Right cardiac atrium (tissue), 5 donors: ENCODE results near the gene SLC25A13. TPM values are rescaled to one million over a fixed set of nuclear protein-coding genes. Genes with fewer than 3 reads are reported as not detected.

Experiments
- ATAC-seq, 2 donors: fragments of 200-7000 bp; cut with Tn5 transposase; one replicate each; pipeline versions ENCODE4 v1.8.0 to v1.9.1; 2020; ENCODE audit warnings: moderate library complexity in 2 of 2, mild to moderate bottlenecking in 1 of 2
- DNase-seq, 3 donors: peaks; one replicate each; pipeline ENCODE4 v3.0.0-alpha.2; 2020
- H3K27ac ChIP-seq: one replicate; pipeline ENCODE4 v1.5.1; 2013; ENCODE audit warnings: mild to moderate bottlenecking, low read length, control low read depth, moderate library complexity
- H3K27me3 ChIP-seq: one replicate; pipeline ENCODE4 v1.6.1; 2013; ENCODE audit not compliant: control insufficient read depth, insufficient read depth
- H3K4me1 ChIP-seq: one replicate; pipeline ENCODE4 v1.6.1; 2013; ENCODE audit warnings: low read length; ENCODE audit not compliant: control insufficient read depth, insufficient read depth
- H3K4me3 ChIP-seq: one replicate; pipeline ENCODE4 v1.5.1; 2013; ENCODE audit warnings: low read length, control low read depth
- H3K9me3 ChIP-seq: one replicate; pipeline ENCODE4 v1.6.1; 2013; ENCODE audit warnings: low read length; ENCODE audit not compliant: control insufficient read depth
- WGBS: extraction: QIAGEN DNeasy Blood & Tissue Kit; methylation state at CpG from one replicate; pipeline ENCODE4 v1.1.7; 2013; 5-methylcytosine and 5-hydroxymethylcytosine counted together
- intact Hi-C, 4 donors: fragments of 100-400 bp; cut with DNase I; formaldehyde crosslinking; loops; one replicate each; pipeline versions ENCODE4 v1.11.0 to v1.14.0; 2022 to 2023
- microRNA-seq, 2 donors: library from miRNA; unstranded; fragments of <30 nt; microRNA quantifications; one replicate each; pipeline ENCODE4 v1.2.0, GENCODE V29; 2020 to 2021
- polyA plus RNA-seq: library from polyadenylated mRNA; stranded (reverse); fragments of 200-250 nt; gene quantifications from one replicate; pipeline ENCODE4 v1.2.3, GENCODE V29; 2013
- total RNA-seq, 4 donors: library from RNA; stranded (reverse); fragmentation: NEBNext Ultra II Directional; extraction: Animal tissue kit (Norgen Biotek cat#: 25700); gene quantifications; one replicate each; pipeline ENCODE4 v1.2.1, GENCODE V29; 2021
- donor health status: healthy with polysubstance abuse.
- donor health status: DM: no; HTN: yes; CAD: no.
- donor health status: DM: no; HTN: no; CAD: no.
- donor health status: DM: no; HTN: yes; CAD: no; lungs with severe emphysema.
- donor health status: DM: yes; HTN: yes; CAD: no.

SLC25A13 gene
- total and polyA plus RNA-seq, 5 donors = 4.5 to 23.3 (median 12.1) TPM

- no peak for DNase-seq
- 62% methylated on average over 3 of the region's 3 CpGs for WGBS
- Histone ChIP-seq H3K9me3 (no peaks in the 10 kb centered on the region), H3K4me3 (no peak overlapping the region), H3K4me1 (peaks cover 2% of the 10 kb centered on the region), H3K27ac (no peak overlapping the region), H3K27me3 (no peaks in the 10 kb centered on the region)
- intact Hi-C loops = no loop called here
- no peak for ATAC-seq
Measured at GRCh38 chr7:96089511-96089910, 232.4 kb downstream of the SLC25A13 start.

- WGBS = 81% methylated on average over 5 of the region's 5 CpGs
- no peak for DNase-seq
- intact Hi-C loops = no loop called here
- Histone ChIP-seq H3K27ac (no peak overlapping the region), H3K9me3 (no peaks in the 10 kb centered on the region), H3K4me1 (peaks cover 2% of the 10 kb centered on the region), H3K4me3 (no peak overlapping the region), H3K27me3 (no peaks in the 10 kb centered on the region)
- ATAC-seq = no peak
Measured at GRCh38 chr7:96088579-96088978, 233.3 kb downstream of the SLC25A13 start.

DNA sequence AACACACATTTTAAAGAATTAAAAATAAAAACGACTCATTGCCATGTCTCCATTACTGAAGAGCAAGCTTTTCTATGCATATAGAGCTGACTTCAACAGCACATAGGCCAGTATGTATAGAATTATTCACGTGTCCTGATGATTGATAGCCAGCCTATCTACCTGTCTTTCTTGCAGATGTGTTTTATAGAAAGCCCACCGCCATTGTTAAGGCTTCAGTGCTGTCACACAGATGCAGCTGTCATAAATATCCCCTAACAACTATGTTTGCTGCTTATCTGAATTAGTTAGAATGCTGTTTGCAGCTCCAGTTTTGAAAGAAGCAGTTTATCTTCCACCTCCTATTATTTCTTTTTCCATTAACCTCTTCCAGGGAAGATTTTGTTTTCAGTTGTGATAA, 235.9 kb downstream of the SLC25A13 start:
- Histone ChIP-seq H3K4me3 (no peak overlapping the region), H3K4me1 (peaks cover 2% of the 10 kb centered on the region), H3K27me3 (no peaks in the 10 kb centered on the region), H3K9me3 (no peaks in the 10 kb centered on the region), H3K27ac (no peak overlapping the region)
- WGBS = 52% methylated on average over 3 of the region's 3 CpGs
- ATAC-seq (no peak), DNase-seq (no peak)
- intact Hi-C loops = no loop called here

- 95% methylated on average over 1 of the region's 1 CpG for WGBS
- Histone ChIP-seq H3K27me3 (no peaks in the 10 kb centered on the region), H3K9me3 (no peaks in the 10 kb centered on the region), H3K4me3 (no peak overlapping the region), H3K27ac (no peak overlapping the region), H3K4me1 (peaks cover 2% of the 10 kb centered on the region)
- intact Hi-C loops = no loop called here
- ATAC-seq = no peak
- no peak for DNase-seq
Measured at GRCh38 chr7:96084881-96085553, 236.9 kb downstream of the SLC25A13 start.

- no peak overlapping the region for H3K27ac ChIP-seq
- no peaks in the 10 kb centered on the region for H3K27me3 ChIP-seq
- ATAC-seq = no peak
- no peak for DNase-seq
- intact Hi-C loops = no loop called here
- H3K4me1 ChIP-seq = peaks cover 2% of the 10 kb centered on the region
- no peaks in the 10 kb centered on the region for H3K9me3 ChIP-seq
- 87% methylated on average over 6 of the region's 6 CpGs for WGBS
- no peak overlapping the region for H3K4me3 ChIP-seq
Measured at GRCh38 chr7:96080027-96080426, 241.9 kb downstream of the SLC25A13 start.

GRCh38 chr7:96076350-96076707, 245.6 kb downstream of the SLC25A13 start:
- WGBS = 18% methylated on average over 10 of the region's 10 CpGs
- H3K4me1 ChIP-seq = no peaks in the 10 kb centered on the region
- intact Hi-C loops = loop anchor here in 3 of 4 donors (5.0 to 10.0 kb wide), 2 partner anchors 948 to 951 kb away; partner anchors contain the start of gene DLX5 (in 2 of the 3)
- H3K27me3 ChIP-seq = no peaks in the 10 kb centered on the region
- DNase-seq = no peak
- ATAC-seq = no peak
- peak overlapping the region; percentile 63 for H3K4me3 ChIP-seq
- no peaks in the 10 kb centered on the region for H3K9me3 ChIP-seq
- H3K27ac ChIP-seq = no peak overlapping the region

- H3K9me3 ChIP-seq = no peaks in the 10 kb centered on the region
- H3K27ac ChIP-seq = no peak overlapping the region
- H3K4me1 ChIP-seq = no peaks in the 10 kb centered on the region
- peak overlapping the region; percentile 63 for H3K4me3 ChIP-seq
- intact Hi-C loops = loop anchor here in 3 of 4 donors (5.0 to 10.0 kb wide), 2 partner anchors 949 to 952 kb away; partner anchors contain the start of gene DLX5 (in 2 of the 3)
- DNase-seq (peak; percentile 64 to 85 (median 85)), ATAC-seq (peak; percentile 95 to 97)
- H3K27me3 ChIP-seq = no peaks in the 10 kb centered on the region
- 2% methylated on average over 47 of the region's 47 CpGs for WGBS
Measured at GRCh38 chr7:96075510-96076349, 246.2 kb downstream of the SLC25A13 start.

- H3K9me3 ChIP-seq = no peaks in the 10 kb centered on the region
- no peak overlapping the region for H3K27ac ChIP-seq
- no peaks in the 10 kb centered on the region for H3K27me3 ChIP-seq
- no peaks in the 10 kb centered on the region for H3K4me1 ChIP-seq
- intact Hi-C loops = loop anchor here (5.0 to 10.0 kb wide), 2 partner anchors 950 to 952 kb away; partner anchors contain the start of gene DLX5 (in 2 of the 4)
- DNase-seq (no peak), ATAC-seq (no peak)
- H3K4me3 ChIP-seq = no peak overlapping the region
- WGBS = 67% methylated on average over 1 of the region's 1 CpG
Measured at GRCh38 chr7:96074871-96075270, 247.0 kb downstream of the SLC25A13 start.

Small RNAs within 50 kb of the gene (microRNA-seq; reads per million reads assigned to microRNA genes)
- 0 reads per million in 2 donors for gene MIR591
